HepG2 (cell line): ENCODE results near the gene CENPP. TPM values are rescaled to one million over a fixed set of nuclear protein-coding genes. Genes with fewer than 3 reads are reported as not detected.

Source experiments
- ATAC-seq: fragments of 200-7000 bp; cut with Tn5 transposase; 3 replicates; pipeline ENCODE4 v1.9.1; 2020; ENCODE audit warnings: mild to moderate bottlenecking, moderate library complexity
- BruUV-seq: library from RNA; stranded (reverse); fragments of 400-500 nt; replicated peaks from 2 replicates; lab custom pipeline; 2021; lab: Mats Ljungman, UMichigan
- CTCF ChIA-PET: fragments of 300-600 bp; formaldehyde crosslinking; extraction: SDS; loops from one replicate; lab custom pipeline; 2021; ENCODE audit warnings: low total read pairs, inconsistent platforms, low intra/inter-chr PET ratio; lab: Yijun Ruan, JAX
- POLR2A ChIA-PET: fragments of 350-600 bp; sonication (Branson Sonifier 250); formaldehyde crosslinking; loops from one replicate; lab custom pipeline; 2020; ENCODE audit warnings: antibody characterized with exemption, inconsistent platforms; lab: Yijun Ruan, JAX
- DNase-seq: peaks from one replicate; pipeline ENCODE4 v3.0.0-alpha.2; 2015; ENCODE audit warnings: low spot score
- FAIRE-seq: peaks from 3 replicates; lab custom pipeline; 2011; peaks lifted over from hg19 to GRCh38; lab: Jason Lieb, UNC
- H2AFZ ChIP-seq: one replicate; pipeline ENCODE4 v1.6.1; 2011; ENCODE audit warnings: low read length, inconsistent platforms
- H3K27ac ChIP-seq: fragments of 300-600 bp; 3 replicates; pipeline ENCODE4 v1.8.0; 2011; ENCODE audit warnings: mixed run types, mild to moderate bottlenecking, mixed read lengths, low read length, inconsistent platforms; ENCODE audit not compliant: insufficient read depth; ENCODE audit errors: extremely low read length
- H3K27me3 ChIP-seq, 2 experiments: fragments of 200-600 bp in 1 of 2; 2 replicates in 1 of 2; 3 replicates in 1 of 2; pipeline versions ENCODE4 v1.6.0 to v1.8.0; 2011; ENCODE audit warnings: low read length in 2 of 2, mild to moderate bottlenecking in 2 of 2, moderate library complexity in 2 of 2, inconsistent platforms in 1 of 2; ENCODE audit not compliant: insufficient read depth in 2 of 2, control insufficient read depth in 1 of 2
- H3K36me3 ChIP-seq, 2 experiments: fragments of 200-600 bp in 1 of 2; replicated peaks in 1 of 2; 2 replicates in 1 of 2; 3 replicates in 1 of 2; pipeline versions ENCODE4 v1.5.1 to v1.8.0; 2011; ENCODE audit warnings: low read length in 2 of 2, inconsistent platforms in 1 of 2; ENCODE audit not compliant: insufficient read depth in 2 of 2, control insufficient read depth in 1 of 2
- H3K4me1 ChIP-seq: 2 replicates; pipeline ENCODE4 v1.5.1; 2012; ENCODE audit warnings: low read length, inconsistent platforms; ENCODE audit not compliant: insufficient read depth
- H3K4me2 ChIP-seq: 2 replicates; pipeline ENCODE4 v1.6.0; 2011; ENCODE audit warnings: low read depth, low read length, inconsistent platforms
- H3K4me3 ChIP-seq, 3 experiments: fragments of 200-600 bp in 1 of 3; sonication (generic), shearing (Covaris generic) in 1 of 3; replicated peaks in 1 of 3; 2 replicates each; pipeline ENCODE4 v1.5.1; 2011 to 2016; ENCODE audit warnings: low read length in 3 of 3, inconsistent platforms in 2 of 3, low read depth in 2 of 3, mild to moderate bottlenecking in 2 of 3, control low read depth in 1 of 3, mixed read lengths in 1 of 3; ENCODE audit not compliant: insufficient read depth in 1 of 3
- H3K79me2 ChIP-seq: one replicate; pipeline ENCODE4 v1.6.1; 2011; ENCODE audit warnings: low read length, inconsistent platforms; ENCODE audit not compliant: insufficient read depth
- H3K9ac ChIP-seq: 2 replicates; pipeline ENCODE4 v1.6.0; 2011; ENCODE audit warnings: mild to moderate bottlenecking, low read depth, low read length, inconsistent platforms; ENCODE audit not compliant: insufficient read depth
- H3K9me3 ChIP-seq: 2 replicates; pipeline ENCODE4 v1.5.1; 2012; ENCODE audit warnings: mild to moderate bottlenecking, low read length
- H4K20me1 ChIP-seq: 2 replicates; pipeline ENCODE4 v1.6.0; 2011; ENCODE audit warnings: inconsistent platforms, mild to moderate bottlenecking, low read length, moderate library complexity; ENCODE audit not compliant: insufficient read depth
- ZBTB38 ChIP-seq: sonication (generic); formaldehyde crosslinking; IDR thresholded peaks from 2 replicates; pipeline ENCODE4 v1.5.1; 2020; ENCODE audit warnings: mild to moderate bottlenecking, missing genetic modification reagents
- ZBTB7A ChIP-seq: sonication (generic); formaldehyde crosslinking; IDR thresholded peaks from 2 replicates; pipeline ENCODE4 v1.8.0; 2022; ENCODE audit warnings: mild to moderate bottlenecking, missing genetic modification reagents
- WGBS: methylation state at CpG from one replicate; pipeline ENCODE4 v1.1.6; 2017; ENCODE audit warnings: low lambda C conversion rate; 5-methylcytosine and 5-hydroxymethylcytosine counted together
- in situ Hi-C: cut with HindIII; loops from 2 replicates; pipeline ENCODE4 v1.10.0; 2017; ENCODE audit warnings: low pct_unique_long_range_greater_than_20kb; ENCODE audit not compliant: extremely low pct_ligation_motif_present
- intact Hi-C: fragments of 100-400 bp; cut with micrococcal nuclease; formaldehyde crosslinking; loops from one replicate; pipeline ENCODE4 v1.10.0; 2022; ENCODE audit not compliant: unreplicated experiment
- polyA plus RNA-seq, 8 experiments: library from polyadenylated mRNA; depleted of rRNA in 3 of 8; stranded (reverse) in 7 of 8; unstranded in 1 of 8; fragments of >200 nt; fragmentation: Illumina TruSeq in 4 of 8; extraction: Trizol in 4 of 8; gene quantifications; 2 replicates each; pipeline versions ENCODE4 v1.2.1 to v1.2.3, GENCODE V29; 2011 to 2016; ENCODE audit warnings: low read depth in 4 of 8, missing spikeins in 1 of 8, mixed read lengths in 1 of 8; ENCODE audit not compliant: insufficient read depth in 1 of 8
- total RNA-seq, 5 experiments: library from RNA; depleted of rRNA; stranded (reverse); fragments of >200 nt; fragmentation: Illumina TruSeq; extraction: Trizol; gene quantifications; 2 replicates each; pipeline ENCODE4 v1.2.3, GENCODE V29; 2016; ENCODE audit warnings: low read depth in 1 of 5
- TF ChIP-seq, protein P1 (sequence below): sonication (generic); formaldehyde crosslinking; IDR thresholded peaks from 2 replicates; pipeline ENCODE4 v1.5.1; 2020; ENCODE audit warnings: mild to moderate bottlenecking, missing genetic modification reagents, moderate library complexity

CENPP gene
- total and polyA plus RNA-seq, 2 of the 13 experiments (the other 11 are each of a cell fraction or from before 2014, with no cell fraction given), result 2.0 to 11.4 TPM

DNA sequence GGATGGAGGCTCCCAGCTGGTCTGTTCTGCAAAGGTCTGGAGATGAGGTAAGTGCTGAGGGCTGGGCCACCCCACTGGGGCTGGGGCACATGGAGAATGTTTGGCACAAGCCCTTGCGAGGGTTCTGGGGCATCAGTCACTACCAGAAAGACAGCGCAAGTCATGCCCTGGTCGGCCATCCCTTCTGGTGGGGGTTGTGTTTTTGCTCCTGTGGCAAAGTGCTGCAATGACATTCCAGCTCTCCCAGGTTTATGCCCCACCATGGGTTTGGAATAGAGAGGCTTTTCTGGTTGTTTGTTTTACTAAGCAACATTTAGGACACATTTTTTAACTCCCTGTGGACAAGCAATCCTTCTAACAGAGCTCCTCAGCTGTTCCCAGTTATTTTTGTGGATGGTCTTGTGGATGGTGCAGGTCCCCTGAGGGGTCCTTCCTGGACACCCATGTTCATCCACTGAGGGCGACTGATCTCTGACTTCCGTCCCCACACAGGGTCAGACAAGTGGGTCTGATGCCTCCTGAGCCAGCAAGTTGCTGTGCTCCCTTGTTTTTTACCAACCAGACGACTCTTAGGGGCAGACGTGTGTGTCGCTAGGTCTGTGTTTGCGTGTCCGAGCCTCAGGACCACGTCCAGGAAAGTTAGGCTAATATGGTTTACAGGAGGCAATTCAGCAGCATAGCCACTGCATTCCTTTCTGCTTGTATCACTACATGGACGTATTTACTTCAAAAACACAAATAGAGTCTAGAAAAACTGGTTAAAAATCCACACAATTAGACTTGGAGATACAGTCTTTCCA lies 274.9 kb downstream of the CENPP start:
- H3K4me1 ChIP-seq, result peaks cover 52% of the 10 kb centered on the region
- H3K9ac ChIP-seq, result no peak overlapping the region
- H3K9me3 ChIP-seq, result no peaks in the 10 kb centered on the region
- H3K36me3 ChIP-seq, result no peaks in the 10 kb centered on the region
- H3K4me2 ChIP-seq, result no peak overlapping the region
- H4K20me1 ChIP-seq, result no peaks in the 10 kb centered on the region
- DNase-seq, result no peak
- in situ Hi-C loops, result no loop called here
- H2AFZ ChIP-seq, result no peak overlapping the region
- no peak overlapping the region for H3K27ac ChIP-seq
- TF ChIP-seq, protein P1, sequence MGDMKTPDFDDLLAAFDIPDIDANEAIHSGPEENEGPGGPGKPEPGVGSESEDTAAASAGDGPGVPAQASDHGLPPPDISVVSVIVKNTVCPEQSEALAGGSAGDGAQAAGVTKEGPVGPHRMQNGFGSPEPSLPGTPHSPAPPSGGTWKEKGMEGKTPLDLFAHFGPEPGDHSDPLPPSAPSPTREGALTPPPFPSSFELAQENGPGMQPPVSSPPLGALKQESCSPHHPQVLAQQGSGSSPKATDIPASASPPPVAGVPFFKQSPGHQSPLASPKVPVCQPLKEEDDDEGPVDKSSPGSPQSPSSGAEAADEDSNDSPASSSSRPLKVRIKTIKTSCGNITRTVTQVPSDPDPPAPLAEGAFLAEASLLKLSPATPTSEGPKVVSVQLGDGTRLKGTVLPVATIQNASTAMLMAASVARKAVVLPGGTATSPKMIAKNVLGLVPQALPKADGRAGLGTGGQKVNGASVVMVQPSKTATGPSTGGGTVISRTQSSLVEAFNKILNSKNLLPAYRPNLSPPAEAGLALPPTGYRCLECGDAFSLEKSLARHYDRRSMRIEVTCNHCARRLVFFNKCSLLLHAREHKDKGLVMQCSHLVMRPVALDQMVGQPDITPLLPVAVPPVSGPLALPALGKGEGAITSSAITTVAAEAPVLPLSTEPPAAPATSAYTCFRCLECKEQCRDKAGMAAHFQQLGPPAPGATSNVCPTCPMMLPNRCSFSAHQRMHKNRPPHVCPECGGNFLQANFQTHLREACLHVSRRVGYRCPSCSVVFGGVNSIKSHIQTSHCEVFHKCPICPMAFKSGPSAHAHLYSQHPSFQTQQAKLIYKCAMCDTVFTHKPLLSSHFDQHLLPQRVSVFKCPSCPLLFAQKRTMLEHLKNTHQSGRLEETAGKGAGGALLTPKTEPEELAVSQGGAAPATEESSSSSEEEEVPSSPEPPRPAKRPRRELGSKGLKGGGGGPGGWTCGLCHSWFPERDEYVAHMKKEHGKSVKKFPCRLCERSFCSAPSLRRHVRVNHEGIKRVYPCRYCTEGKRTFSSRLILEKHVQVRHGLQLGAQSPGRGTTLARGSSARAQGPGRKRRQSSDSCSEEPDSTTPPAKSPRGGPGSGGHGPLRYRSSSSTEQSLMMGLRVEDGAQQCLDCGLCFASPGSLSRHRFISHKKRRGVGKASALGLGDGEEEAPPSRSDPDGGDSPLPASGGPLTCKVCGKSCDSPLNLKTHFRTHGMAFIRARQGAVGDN (CRISPR knock-in tag), result 0 out of 2 replicates have a peak, but pooled peaks have one; percentile 15
- no peak for TF ChIP-seq ZBTB7A (CRISPR knock-in tag)
- peak; percentile 58; the same call in 1 of the 2 replicates for TF ChIP-seq ZBTB38 (CRISPR knock-in tag)
- WGBS, result 87% methylated on average over 12 of the region's 12 CpGs
- POLR2A ChIA-PET, result no interaction called here
- no peaks in the 10 kb centered on the region for H3K79me2 ChIP-seq
- no peak for ATAC-seq
- BruUV-seq, result no TSS peak
- no peaks in the 10 kb centered on the region for H3K27me3 ChIP-seq
- intact Hi-C loops, result no loop called here
- CTCF ChIA-PET, result no interaction called here
- no peak for FAIRE-seq
- H3K4me3 ChIP-seq, result no peak overlapping the region
